CD4-positive, CD25-positive, alpha-beta regulatory T cell (primary cell): ENCODE measurements around the gene ACKR3. TPM values are rescaled to one million over a fixed set of nuclear protein-coding genes. Genes with fewer than 3 reads are reported as not detected.
A peak's percentile ranks its signal among the peaks of the same experiment; 100 is the strongest.

ENCODE experiments used
- ATAC-seq, 2 donors: fragments of 150-1000 bp; cut with Tn5 transposase; one replicate each; pipeline ENCODE4 v1.10.0; 2021; ENCODE audit warnings: low read depth in 2 of 2, moderate number of reproducible peaks in 2 of 2, moderate library complexity in 1 of 2
- DNase-seq, 3 donors: peaks; one replicate each; pipeline versions ENCODE4 v3.0.0 to v3.0.0-alpha.2; 2012 to 2022; ENCODE audit warnings: mixed read lengths in 1 of 3
- H3K27ac ChIP-seq: one replicate; pipeline ENCODE4 v1.7.0; 2013; ENCODE audit warnings: mild to moderate bottlenecking, low read length; ENCODE audit not compliant: insufficient read depth, poor library complexity, severe bottlenecking
- H3K27me3 ChIP-seq: one replicate; pipeline ENCODE4 v1.7.0; 2013; ENCODE audit warnings: low read length; ENCODE audit not compliant: control insufficient read depth, insufficient read depth
- H3K36me3 ChIP-seq: one replicate; pipeline ENCODE4 v1.7.0; 2013; ENCODE audit warnings: mild to moderate bottlenecking, low read length, moderate library complexity; ENCODE audit not compliant: control insufficient read depth, insufficient read depth
- H3K4me1 ChIP-seq: 2 replicates; pipeline ENCODE4 v1.7.0; 2013; ENCODE audit warnings: mild to moderate bottlenecking, low read length; ENCODE audit not compliant: insufficient read depth, control insufficient read depth, poor library complexity, severe bottlenecking
- H3K4me3 ChIP-seq: one replicate; pipeline ENCODE4 v1.7.0; 2013; ENCODE audit warnings: low read depth, mild to moderate bottlenecking, low read length, moderate library complexity
- H3K9me3 ChIP-seq, 2 experiments: 1 replicate in 1 of 2; 2 replicates in 1 of 2; pipeline ENCODE4 v1.7.0; 2013; ENCODE audit warnings: low read length in 2 of 2, mild to moderate bottlenecking in 1 of 2, moderate library complexity in 1 of 2; ENCODE audit not compliant: control insufficient read depth in 2 of 2
- H3K27ac Mint-ChIP-seq, 3 donors: one replicate each; pipeline ENCODE4 v1.8.0; 2020 to 2022; ENCODE audit warnings: mild to moderate bottlenecking in 3 of 3, mixed read lengths in 3 of 3, moderate library complexity in 2 of 3
- H3K27me3 Mint-ChIP-seq: one replicate; pipeline ENCODE4 v1.8.0; 2022; ENCODE audit warnings: mild to moderate bottlenecking, mixed read lengths
- H3K36me3 Mint-ChIP-seq: one replicate; pipeline ENCODE4 v1.8.0; 2020; ENCODE audit warnings: mixed read lengths
- H3K4me1 Mint-ChIP-seq, 4 donors: one replicate each; pipeline ENCODE4 v1.8.0; 2020 to 2022; ENCODE audit warnings: mixed read lengths in 4 of 4, mild to moderate bottlenecking in 1 of 4
- H3K4me3 Mint-ChIP-seq, 4 donors: one replicate each; pipeline ENCODE4 v1.8.0; 2020 to 2022; ENCODE audit warnings: mild to moderate bottlenecking in 4 of 4, mixed read lengths in 4 of 4, moderate library complexity in 3 of 4
- H3K9me3 Mint-ChIP-seq, 7 donors: one replicate each; pipeline ENCODE4 v1.8.0; 2020 to 2022; ENCODE audit warnings: mixed read lengths in 7 of 7, mild to moderate bottlenecking in 3 of 7, moderate library complexity in 2 of 7
- polyA plus RNA-seq, 4 donors: library from polyadenylated mRNA; unstranded; fragments of 300-500 nt; fragmentation: Illumina TruSeq; gene quantifications; one replicate each; pipeline ENCODE4 v1.2.3, GENCODE V29; 2021
- total RNA-seq: library from RNA; stranded (reverse); gene quantifications from one replicate; pipeline ENCODE4 v1.2.3, GENCODE V29; 2022

Gene ACKR3
- total and polyA plus RNA-seq, 5 donors from 2014 or later: 3.0 to 7.9 (median 4.7) TPM

GRCh38 chr2:236608710-236609109 lies 39.1 kb downstream of the ACKR3 start:
- Histone ChIP-seq H3K4me3 (no peak overlapping the region), H3K9me3 (no peaks in the 10 kb centered on the region), H3K27me3 (no peaks in the 10 kb centered on the region), H3K4me1 (no peaks in the 10 kb centered on the region), H3K27ac (no peak overlapping the region), H3K36me3 (no peaks in the 10 kb centered on the region)
- no peaks in the 10 kb centered on the region for H3K4me1 Mint-ChIP-seq
- no peak for DNase-seq
- peaks cover 0 to 2% (median 0%) of the 10 kb centered on the region in 7 donors for H3K9me3 Mint-ChIP-seq
- no peaks in the 10 kb centered on the region for H3K36me3 Mint-ChIP-seq
- H3K4me3 Mint-ChIP-seq: no peak overlapping the region
- no peak overlapping the region for H3K27ac Mint-ChIP-seq
- ATAC-seq: no peak
- peaks cover 17% of the 10 kb centered on the region for H3K27me3 Mint-ChIP-seq

GRCh38 chr2:236610991-236611821 lies 41.6 kb downstream of the ACKR3 start:
- ATAC-seq: no peak
- no peak for DNase-seq
- peaks cover 10% of the 10 kb centered on the region for H3K27me3 Mint-ChIP-seq
- no peaks in the 10 kb centered on the region for H3K4me1 Mint-ChIP-seq
- no peak overlapping the region for H3K27ac Mint-ChIP-seq
- Histone ChIP-seq H3K27ac (no peak overlapping the region), H3K27me3 (no peaks in the 10 kb centered on the region), H3K4me3 (no peak overlapping the region), H3K9me3 (no peaks in the 10 kb centered on the region), H3K36me3 (no peaks in the 10 kb centered on the region), H3K4me1 (no peaks in the 10 kb centered on the region)
- no peaks in the 10 kb centered on the region for H3K36me3 Mint-ChIP-seq
- H3K9me3 Mint-ChIP-seq: peaks cover 0 to 2% (median 0%) of the 10 kb centered on the region in 7 donors
- H3K4me3 Mint-ChIP-seq: no peak overlapping the region

- Mint-ChIP-seq H3K27ac (no peak overlapping the region), H3K27me3 (peaks cover 5% of the 10 kb centered on the region), H3K9me3 (no peaks in the 10 kb centered on the region), H3K36me3 (no peaks in the 10 kb centered on the region), H3K4me1 (no peaks in the 10 kb centered on the region), H3K4me3 (no peak overlapping the region)
- no peak for ATAC-seq
- no peak for DNase-seq
- Histone ChIP-seq H3K9me3 (no peaks in the 10 kb centered on the region), H3K36me3 (no peaks in the 10 kb centered on the region), H3K27me3 (no peaks in the 10 kb centered on the region), H3K27ac (no peak overlapping the region), H3K4me1 (no peaks in the 10 kb centered on the region), H3K4me3 (no peak overlapping the region)
Measured at GRCh38 chr2:236612737-236613136, 43.1 kb downstream of the ACKR3 start.

- Histone ChIP-seq H3K4me3 (no peak overlapping the region), H3K36me3 (no peaks in the 10 kb centered on the region), H3K9me3 (no peaks in the 10 kb centered on the region), H3K27ac (no peak overlapping the region), H3K27me3 (no peaks in the 10 kb centered on the region), H3K4me1 (no peaks in the 10 kb centered on the region)
- DNase-seq: no peak
- Mint-ChIP-seq H3K9me3 (no peaks in the 10 kb centered on the region), H3K27ac (no peak overlapping the region), H3K4me3 (no peak overlapping the region), H3K36me3 (no peaks in the 10 kb centered on the region), H3K4me1 (no peaks in the 10 kb centered on the region), H3K27me3 (peaks cover 5% of the 10 kb centered on the region)
- no peak for ATAC-seq
Measured at GRCh38 chr2:236613612-236614011, 44.0 kb downstream of the ACKR3 start.

GRCh38 chr2:236614551-236614950 lies 44.9 kb downstream of the ACKR3 start:
- no peak overlapping the region for H3K27ac Mint-ChIP-seq

GRCh38 chr2:236616031-236616430 lies 46.4 kb downstream of the ACKR3 start:
- Histone ChIP-seq H3K4me1 (no peaks in the 10 kb centered on the region), H3K36me3 (no peaks in the 10 kb centered on the region), H3K27ac (no peak overlapping the region), H3K27me3 (no peaks in the 10 kb centered on the region), H3K4me3 (no peak overlapping the region), H3K9me3 (no peaks in the 10 kb centered on the region)
- Mint-ChIP-seq H3K36me3 (no peaks in the 10 kb centered on the region), H3K4me1 (peaks cover 0 to 20% (median 4%) of the 10 kb centered on the region in 4 donors), H3K9me3 (no peaks in the 10 kb centered on the region), H3K4me3 (no peak overlapping the region), H3K27ac (peak overlapping the region in 1 of 3 donors; percentile 39), H3K27me3 (no peaks in the 10 kb centered on the region)
- ATAC-seq: no peak
- DNase-seq: no peak

More at GRCh38 chr2:236614551-236614950, 44.9 kb downstream of the ACKR3 start:
- DNase-seq (no peak), ATAC-seq (no peak)
- Mint-ChIP-seq H3K4me3 (no peak overlapping the region), H3K27me3 (peaks cover 5% of the 10 kb centered on the region), H3K9me3 (no peaks in the 10 kb centered on the region), H3K4me1 (peaks cover 0 to 5% (median 0%) of the 10 kb centered on the region in 4 donors), H3K36me3 (no peaks in the 10 kb centered on the region)
- Histone ChIP-seq H3K9me3 (no peaks in the 10 kb centered on the region), H3K27me3 (no peaks in the 10 kb centered on the region), H3K4me3 (no peak overlapping the region), H3K36me3 (no peaks in the 10 kb centered on the region), H3K4me1 (no peaks in the 10 kb centered on the region), H3K27ac (no peak overlapping the region)

- Mint-ChIP-seq H3K9me3 (no peaks in the 10 kb centered on the region), H3K27ac (no peak overlapping the region), H3K36me3 (no peaks in the 10 kb centered on the region), H3K4me1 (peaks cover 0 to 22% (median 4%) of the 10 kb centered on the region in 4 donors), H3K4me3 (no peak overlapping the region), H3K27me3 (no peaks in the 10 kb centered on the region)
- Histone ChIP-seq H3K4me1 (no peaks in the 10 kb centered on the region), H3K4me3 (no peak overlapping the region), H3K27me3 (no peaks in the 10 kb centered on the region), H3K9me3 (no peaks in the 10 kb centered on the region), H3K36me3 (no peaks in the 10 kb centered on the region), H3K27ac (no peak overlapping the region)
- ATAC-seq: no peak
- no peak for DNase-seq
Measured at GRCh38 chr2:236616624-236617023, 47.0 kb downstream of the ACKR3 start.

- Histone ChIP-seq H3K4me1 (no peaks in the 10 kb centered on the region), H3K27ac (no peak overlapping the region), H3K36me3 (no peaks in the 10 kb centered on the region), H3K27me3 (no peaks in the 10 kb centered on the region), H3K4me3 (no peak overlapping the region), H3K9me3 (no peaks in the 10 kb centered on the region)
- Mint-ChIP-seq H3K27ac (no peak overlapping the region), H3K4me1 (peaks cover 0 to 22% (median 4%) of the 10 kb centered on the region in 4 donors), H3K4me3 (no peak overlapping the region), H3K27me3 (no peaks in the 10 kb centered on the region), H3K36me3 (no peaks in the 10 kb centered on the region), H3K9me3 (no peaks in the 10 kb centered on the region)
- no peak for ATAC-seq
- DNase-seq: no peak
Measured at GRCh38 chr2:236617221-236617737, 47.7 kb downstream of the ACKR3 start.
